ENCODE data around the gene NEDD4L. TPM values are rescaled to one million over a fixed set of nuclear protein-coding genes. Genes with fewer than 3 reads are reported as not detected.

NEDD4L gene
- total RNA-seq, 1 donor = 31.5 TPM

- H3K4me3 ChIP-seq (ENCODE audit: low read depth, low read length) = no peak overlapping the region
- no peak for TF ChIP-seq CTCF (IDR thresholded peaks at IDR 0.05; ENCODE audit: insufficient read depth, low read depth, low read length)
- no peak for DNase-seq (ENCODE audit: low read depth)
Observed at GRCh38 chr18:58058720-58059119, 14.7 kb downstream of the NEDD4L start.

- no peak for DNase-seq (ENCODE audit: low read depth)
- H3K4me3 ChIP-seq (ENCODE audit: low read depth, low read length) = no peak overlapping the region
- TF ChIP-seq CTCF (IDR thresholded peaks at IDR 0.05; ENCODE audit: insufficient read depth, low read depth, low read length) = no peak
Observed at GRCh38 chr18:58060254-58060653, 16.2 kb downstream of the NEDD4L start.

GRCh38 chr18:58061349-58061748 lies 17.3 kb downstream of the NEDD4L start:
- no peak for DNase-seq (ENCODE audit: low read depth)
- no peak overlapping the region for H3K4me3 ChIP-seq (ENCODE audit: low read depth, low read length)
- no peak for TF ChIP-seq CTCF (IDR thresholded peaks at IDR 0.05; ENCODE audit: insufficient read depth, low read depth, low read length)

GRCh38 chr18:58064406-58064998 lies 20.5 kb downstream of the NEDD4L start:
- H3K4me3 ChIP-seq (ENCODE audit: low read depth, low read length) = no peak overlapping the region
- no peak for DNase-seq (ENCODE audit: low read depth)
- no peak for TF ChIP-seq CTCF (IDR thresholded peaks at IDR 0.05; ENCODE audit: insufficient read depth, low read depth, low read length)

GRCh38 chr18:58065956-58066355 lies 21.9 kb downstream of the NEDD4L start:
- DNase-seq (ENCODE audit: low read depth) = no peak
- TF ChIP-seq CTCF (IDR thresholded peaks at IDR 0.05; ENCODE audit: insufficient read depth, low read depth, low read length) = no peak

GRCh38 chr18:58067601-58068000 lies 23.6 kb downstream of the NEDD4L start:
- DNase-seq (ENCODE audit: low read depth) = no peak
- no peak for TF ChIP-seq CTCF (IDR thresholded peaks at IDR 0.05; ENCODE audit: insufficient read depth, low read depth, low read length)
- H3K4me3 ChIP-seq (ENCODE audit: low read depth, low read length) = no peak overlapping the region

More at GRCh38 chr18:58065956-58066355, 21.9 kb downstream of the NEDD4L start:
- no peak overlapping the region for H3K4me3 ChIP-seq (ENCODE audit: low read depth, low read length)

GRCh38 chr18:58069099-58069498 lies 25.1 kb downstream of the NEDD4L start:
- no peak for DNase-seq (ENCODE audit: low read depth)
- no peak for TF ChIP-seq CTCF (IDR thresholded peaks at IDR 0.05; ENCODE audit: insufficient read depth, low read depth, low read length)
- no peak overlapping the region for H3K4me3 ChIP-seq (ENCODE audit: low read depth, low read length)

Data from fibroblast of villous mesenchyme (primary cell).